Peyer's patch (tissue), 4 donors: ENCODE results near the gene SIL1. TPM values are rescaled to one million over a fixed set of nuclear protein-coding genes. Genes with fewer than 3 reads are reported as not detected.
"Not testable (repeated sequence)": the region's sequence is repeated elsewhere in the genome, so short reads cannot be mapped to it uniquely, and the experiment has no call there.

Source experiments
- DNase-seq, 3 donors: peaks; one replicate each; pipeline ENCODE4 v3.0.0-alpha.2; 2017 to 2019
- H3K27ac ChIP-seq, 4 donors: fragments of 200-600 bp; sonication (generic); one replicate each; pipeline ENCODE4 v1.5.1; 2016 to 2019
- H3K27me3 ChIP-seq, 2 donors: fragments of 200-600 bp; sonication (generic); one replicate each; pipeline ENCODE4 v1.5.1; 2019
- H3K36me3 ChIP-seq, 3 donors: fragments of 200-600 bp; sonication (generic); one replicate each; pipeline ENCODE4 v1.5.1; 2016 to 2019
- H3K4me1 ChIP-seq, 4 donors: fragments of 200-600 bp; sonication (generic); one replicate each; pipeline ENCODE4 v1.5.1; 2016 to 2019
- H3K4me3 ChIP-seq, 4 donors: fragments of 200-600 bp; sonication (generic); 1 replicate in 3 of 4; 2 replicates in 1 of 4; pipeline ENCODE4 v1.5.1; 2016 to 2019; ENCODE audit warnings: mild to moderate bottlenecking in 1 of 4
- H3K9me3 ChIP-seq, 4 donors: fragments of 200-600 bp; sonication (generic); one replicate each; pipeline ENCODE4 v1.5.1; 2016 to 2019; ENCODE audit warnings: mild to moderate bottlenecking in 1 of 4
- POLR2A ChIP-seq, 2 donors: fragments of 450-650 bp; IDR thresholded peaks; one replicate each; pipeline ENCODE4 v1.5.1; 2017; ENCODE audit warnings: antibody characterized with exemption in 2 of 2, mild to moderate bottlenecking in 2 of 2, moderate library complexity in 2 of 2
- total RNA-seq, 4 donors: library from RNA; depleted of rRNA; stranded (reverse); fragments of >200 nt; gene quantifications; one replicate each; pipeline ENCODE4 v1.1.0, GENCODE V29; 2016
- TF ChIP-seq, protein P1 (sequence below), 6 experiments: fragments of 450-650 bp in 4 of 6; fragments of 200-600 bp in 2 of 6; sonication (generic) in 1 of 6; IDR thresholded peaks; one replicate each; pipeline ENCODE4 v1.5.1; 2017 to 2019; ENCODE audit warnings: antibody characterized with exemption in 6 of 6, mild to moderate bottlenecking in 3 of 6, moderate library complexity in 1 of 6

SIL1 gene
- total RNA-seq, 4 donors from 2014 or later = 23.6 to 84.2 (median 39.2) TPM

DNA sequence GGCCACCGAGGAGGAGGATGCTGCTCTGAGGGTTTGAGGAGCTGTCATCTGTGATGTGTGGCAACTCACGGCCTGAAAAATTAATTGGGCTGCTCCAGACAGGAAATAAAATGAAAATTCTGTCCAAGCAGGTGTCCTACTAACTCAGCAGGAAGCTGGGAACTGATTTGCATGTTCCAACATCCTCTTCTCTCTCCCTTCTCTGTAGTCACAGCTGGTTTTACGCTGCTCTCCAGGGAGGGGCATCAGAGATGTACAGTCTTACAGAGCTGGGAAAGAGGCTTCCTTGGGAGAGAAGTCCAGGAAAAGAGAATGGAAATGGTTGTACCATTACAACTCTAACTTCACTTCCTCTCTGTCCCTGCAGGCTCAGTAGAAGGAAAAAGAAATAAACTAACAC, 24.2 kb upstream of the SIL1 start:
- Histone ChIP-seq H3K4me1 (no peaks in the 10 kb centered on the region), H3K36me3 (no peaks in the 10 kb centered on the region), H3K27me3 (no peaks in the 10 kb centered on the region), H3K9me3 (no peaks in the 10 kb centered on the region), H3K27ac (no peak overlapping the region), H3K4me3 (no peak overlapping the region)
- TF ChIP-seq, protein P1, sequence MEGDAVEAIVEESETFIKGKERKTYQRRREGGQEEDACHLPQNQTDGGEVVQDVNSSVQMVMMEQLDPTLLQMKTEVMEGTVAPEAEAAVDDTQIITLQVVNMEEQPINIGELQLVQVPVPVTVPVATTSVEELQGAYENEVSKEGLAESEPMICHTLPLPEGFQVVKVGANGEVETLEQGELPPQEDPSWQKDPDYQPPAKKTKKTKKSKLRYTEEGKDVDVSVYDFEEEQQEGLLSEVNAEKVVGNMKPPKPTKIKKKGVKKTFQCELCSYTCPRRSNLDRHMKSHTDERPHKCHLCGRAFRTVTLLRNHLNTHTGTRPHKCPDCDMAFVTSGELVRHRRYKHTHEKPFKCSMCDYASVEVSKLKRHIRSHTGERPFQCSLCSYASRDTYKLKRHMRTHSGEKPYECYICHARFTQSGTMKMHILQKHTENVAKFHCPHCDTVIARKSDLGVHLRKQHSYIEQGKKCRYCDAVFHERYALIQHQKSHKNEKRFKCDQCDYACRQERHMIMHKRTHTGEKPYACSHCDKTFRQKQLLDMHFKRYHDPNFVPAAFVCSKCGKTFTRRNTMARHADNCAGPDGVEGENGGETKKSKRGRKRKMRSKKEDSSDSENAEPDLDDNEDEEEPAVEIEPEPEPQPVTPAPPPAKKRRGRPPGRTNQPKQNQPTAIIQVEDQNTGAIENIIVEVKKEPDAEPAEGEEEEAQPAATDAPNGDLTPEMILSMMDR (IDR thresholded peaks at IDR 0.05) = no peak
- DNase-seq = no peak

DNA sequence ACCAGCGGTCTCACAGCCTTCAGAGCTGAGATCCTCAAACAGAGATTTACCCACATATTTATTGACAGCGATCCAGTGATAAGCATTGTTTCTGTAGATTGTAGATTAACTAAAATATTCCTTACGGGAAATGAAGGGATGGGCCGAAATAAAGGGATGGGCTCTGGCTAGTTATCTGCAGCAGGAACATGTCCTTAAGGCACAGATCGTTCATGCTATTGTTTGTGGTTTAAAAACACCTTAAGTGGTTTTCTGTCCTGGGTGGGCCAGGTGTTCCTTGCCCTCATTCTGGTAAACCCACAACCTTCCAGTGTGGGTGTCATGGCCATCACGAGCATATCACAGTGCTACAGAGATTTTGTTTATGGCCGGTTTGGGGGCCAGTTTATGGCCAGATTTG, 19.9 kb upstream of the SIL1 start:
- not testable (repeated sequence) for H3K27me3 ChIP-seq, H3K27ac ChIP-seq, H3K9me3 ChIP-seq, H3K4me3 ChIP-seq, DNase-seq, H3K36me3 ChIP-seq, H3K4me1 ChIP-seq

DNA sequence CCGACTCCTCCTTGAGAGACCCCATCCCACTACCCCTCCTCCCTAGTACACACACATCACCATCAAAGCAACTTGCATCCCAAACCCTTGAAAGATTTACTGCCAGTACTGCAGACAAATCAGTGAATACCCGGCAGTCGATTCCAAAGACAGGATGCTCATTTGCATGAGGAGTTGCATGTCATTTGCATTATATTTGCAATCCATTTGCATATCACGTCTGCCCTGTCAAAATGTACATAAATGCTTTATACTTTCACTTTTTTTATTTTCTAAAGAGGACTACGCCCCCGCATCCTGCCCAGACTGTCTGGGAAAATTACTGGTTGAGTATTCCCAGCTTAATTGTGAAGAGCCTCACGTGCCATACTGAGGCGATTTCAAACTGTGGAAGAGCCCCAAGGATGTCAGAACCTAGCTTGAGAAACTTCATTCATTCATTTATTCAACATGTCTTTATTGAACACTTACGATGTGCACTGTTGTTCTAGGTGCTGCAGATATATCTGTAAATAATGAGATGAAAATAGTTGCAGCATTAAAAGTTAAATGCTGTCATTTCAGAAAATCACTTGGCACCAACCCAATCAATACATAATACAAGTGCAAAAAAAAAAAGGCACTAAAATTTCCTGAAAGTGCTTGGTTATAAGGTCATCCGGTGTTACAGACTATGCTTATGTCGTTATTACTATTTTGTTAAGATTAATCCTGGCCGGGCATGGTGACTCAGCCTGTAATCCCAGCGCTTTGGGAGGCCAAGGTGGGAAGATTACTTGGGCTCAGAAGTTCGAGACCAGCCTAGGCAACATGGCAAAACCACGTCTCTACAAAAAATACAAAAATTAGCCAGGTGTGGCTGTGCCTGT, 17.2 kb upstream of the SIL1 start:
- no peaks in the 10 kb centered on the region for H3K27me3 ChIP-seq
- H3K9me3 ChIP-seq = no peaks in the 10 kb centered on the region
- no peaks in the 10 kb centered on the region for H3K4me1 ChIP-seq
- no peaks in the 10 kb centered on the region for H3K36me3 ChIP-seq
- no peak overlapping the region for H3K27ac ChIP-seq
- TF ChIP-seq, protein P1 (IDR thresholded peaks at IDR 0.05) = no peak
- no peak for TF ChIP-seq POLR2A (IDR thresholded peaks at IDR 0.05)
- H3K4me3 ChIP-seq = no peak overlapping the region
- DNase-seq = no peak

DNA sequence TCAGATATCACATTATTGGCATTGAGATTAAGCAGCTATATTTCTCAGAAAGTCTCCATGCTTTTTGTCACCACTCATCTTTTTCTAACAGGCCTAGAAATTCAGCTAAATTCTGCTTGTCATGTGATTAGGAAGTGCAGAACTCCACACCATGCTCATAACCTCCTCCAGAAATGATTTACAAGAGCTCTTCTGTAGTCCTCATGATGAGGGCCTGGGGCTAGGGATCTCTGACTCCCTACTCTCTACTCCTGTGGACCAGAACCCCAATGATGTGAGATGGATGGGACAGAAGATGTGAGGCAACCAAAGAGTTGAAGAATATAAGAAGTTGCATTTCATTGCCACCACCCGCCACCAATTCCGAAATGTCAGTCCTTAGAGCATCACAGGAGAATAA, 16.5 kb upstream of the SIL1 start:
- no peak for DNase-seq
- no peak for TF ChIP-seq POLR2A (IDR thresholded peaks at IDR 0.05)
- TF ChIP-seq, protein P1 (IDR thresholded peaks at IDR 0.05) = no peak

DNA sequence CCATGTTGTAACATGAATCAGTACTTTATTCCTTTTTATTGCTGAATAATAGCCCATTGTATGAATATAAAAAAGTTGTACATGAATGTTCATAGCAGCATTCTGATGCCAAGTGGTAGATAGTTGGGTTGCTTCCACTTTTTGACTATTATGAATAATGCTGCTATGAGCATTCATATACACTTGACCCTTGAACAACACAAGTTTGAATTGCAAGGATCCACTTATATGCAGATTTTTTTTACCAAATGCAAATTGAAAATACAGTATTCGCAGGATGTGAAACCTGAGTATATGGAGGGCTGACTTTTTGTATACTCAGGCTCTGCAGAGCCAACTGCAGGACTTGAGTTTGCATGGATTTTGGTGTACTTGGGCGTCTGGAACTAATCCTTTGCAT, 14.7 kb upstream of the SIL1 start:
- TF ChIP-seq POLR2A (IDR thresholded peaks at IDR 0.05) = no peak
- TF ChIP-seq, protein P1 (IDR thresholded peaks at IDR 0.05) = no peak

More for the DNA sequence above, 16.5 kb upstream of the SIL1 start:
- Histone ChIP-seq H3K27me3 (no peaks in the 10 kb centered on the region), H3K9me3 (no peaks in the 10 kb centered on the region), H3K4me1 (no peaks in the 10 kb centered on the region), H3K27ac (no peak overlapping the region), H3K4me3 (no peak overlapping the region), H3K36me3 (no peaks in the 10 kb centered on the region)

DNA sequence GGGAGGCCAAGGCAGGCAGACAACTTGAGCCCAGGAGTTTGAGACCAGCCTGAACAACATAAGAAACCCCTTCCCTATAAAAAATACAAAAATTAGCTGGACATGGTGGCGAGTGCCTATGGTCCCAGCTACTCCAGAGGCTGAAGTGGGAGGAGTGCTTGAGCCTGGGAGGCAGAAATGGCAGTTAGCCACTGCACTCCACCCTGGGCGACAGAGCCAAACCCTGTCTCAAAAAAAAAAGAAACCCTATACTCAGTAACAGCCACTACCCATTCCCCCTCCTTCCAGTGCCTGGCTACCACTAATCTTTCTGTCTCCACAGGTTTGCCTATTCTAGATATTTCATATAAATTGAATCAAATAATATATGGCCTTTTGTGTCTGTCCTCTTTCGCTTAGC, 14.3 kb upstream of the SIL1 start:
- no peaks in the 10 kb centered on the region for H3K9me3 ChIP-seq
- no peaks in the 10 kb centered on the region for H3K36me3 ChIP-seq
- H3K4me1 ChIP-seq = no peaks in the 10 kb centered on the region
- TF ChIP-seq, protein P1 (IDR thresholded peaks at IDR 0.05) = no peak
- no peak for TF ChIP-seq POLR2A (IDR thresholded peaks at IDR 0.05)
- no peak for DNase-seq
- no peak overlapping the region for H3K27ac ChIP-seq
- H3K27me3 ChIP-seq = no peaks in the 10 kb centered on the region
- no peak overlapping the region for H3K4me3 ChIP-seq

More for the DNA sequence above, 14.7 kb upstream of the SIL1 start:
- no peaks in the 10 kb centered on the region for H3K9me3 ChIP-seq
- no peaks in the 10 kb centered on the region for H3K4me1 ChIP-seq
- no peak for DNase-seq
- H3K36me3 ChIP-seq = no peaks in the 10 kb centered on the region
- no peak overlapping the region for H3K4me3 ChIP-seq
- no peak overlapping the region for H3K27ac ChIP-seq
- no peaks in the 10 kb centered on the region for H3K27me3 ChIP-seq
